Measurements from ENCODE around the gene TUG1. TPM values are rescaled to one million over a fixed set of nuclear protein-coding genes. Genes with fewer than 3 reads are reported as not detected.
A peak's percentile ranks its signal among the peaks of the same experiment; 100 is the strongest.

Gene TUG1
- total and polyA plus RNA-seq, 8 donors: 18.2 to 49.1 (median 23.0) TPM

DNA sequence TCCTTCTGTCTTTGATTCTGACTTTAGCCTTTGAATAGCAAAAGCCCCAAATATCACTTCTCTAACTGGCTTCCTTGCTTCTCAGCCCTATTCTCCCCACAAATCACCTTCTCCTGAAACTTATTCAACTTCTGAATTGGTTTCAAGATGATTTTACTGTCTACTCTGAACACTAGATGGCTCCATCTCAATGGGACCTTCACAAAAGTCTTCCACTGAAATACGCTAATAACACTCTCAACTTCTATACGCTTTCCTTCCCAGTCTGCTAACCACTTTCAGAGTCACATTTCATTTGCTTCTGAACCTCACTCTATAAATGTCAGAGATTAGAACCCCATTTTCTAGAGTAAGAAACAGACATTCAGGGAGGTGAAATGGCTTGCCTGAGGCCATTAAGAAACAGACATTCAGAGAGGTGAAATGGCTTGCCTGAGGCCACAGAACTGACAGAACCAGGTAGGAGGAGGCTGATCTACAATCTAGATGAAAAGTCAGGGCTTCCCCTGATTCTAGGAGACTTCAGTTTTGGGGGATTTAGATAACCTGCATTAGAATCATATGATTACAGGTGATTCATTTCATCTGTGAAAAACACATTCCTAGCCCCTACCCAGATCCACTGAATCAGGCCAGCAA, 21.1 kb upstream of the TUG1 start:
- Histone ChIP-seq H3K4me1 (no peaks in the 10 kb centered on the region), H3K36me3 (peaks cover 0 to 48% (median 25%) of the 10 kb centered on the region in 3 donors), H3K4me3 (no peak overlapping the region), H3K27me3 (no peaks in the 10 kb centered on the region), H3K27ac (no peak overlapping the region), H3K9me3 (no peaks in the 10 kb centered on the region)
- ATAC-seq: peak in 3 of 4 donors; percentile 80 to 90 (median 81)
- DNase-seq: no peak
- intact Hi-C loops (cut with DNase I): loop anchor here in 2 of 3 donors (5.0 to 10.0 kb wide), 2 partner anchors 139 to 207 kb away; no protein-coding TSS in a partner anchor
- peak; percentile 83 for FAIRE-seq
- WGBS, 2 donors: 19 to 36% methylated on average over 2 of the region's 2 CpGs
- TF ChIP-seq, protein P1, sequence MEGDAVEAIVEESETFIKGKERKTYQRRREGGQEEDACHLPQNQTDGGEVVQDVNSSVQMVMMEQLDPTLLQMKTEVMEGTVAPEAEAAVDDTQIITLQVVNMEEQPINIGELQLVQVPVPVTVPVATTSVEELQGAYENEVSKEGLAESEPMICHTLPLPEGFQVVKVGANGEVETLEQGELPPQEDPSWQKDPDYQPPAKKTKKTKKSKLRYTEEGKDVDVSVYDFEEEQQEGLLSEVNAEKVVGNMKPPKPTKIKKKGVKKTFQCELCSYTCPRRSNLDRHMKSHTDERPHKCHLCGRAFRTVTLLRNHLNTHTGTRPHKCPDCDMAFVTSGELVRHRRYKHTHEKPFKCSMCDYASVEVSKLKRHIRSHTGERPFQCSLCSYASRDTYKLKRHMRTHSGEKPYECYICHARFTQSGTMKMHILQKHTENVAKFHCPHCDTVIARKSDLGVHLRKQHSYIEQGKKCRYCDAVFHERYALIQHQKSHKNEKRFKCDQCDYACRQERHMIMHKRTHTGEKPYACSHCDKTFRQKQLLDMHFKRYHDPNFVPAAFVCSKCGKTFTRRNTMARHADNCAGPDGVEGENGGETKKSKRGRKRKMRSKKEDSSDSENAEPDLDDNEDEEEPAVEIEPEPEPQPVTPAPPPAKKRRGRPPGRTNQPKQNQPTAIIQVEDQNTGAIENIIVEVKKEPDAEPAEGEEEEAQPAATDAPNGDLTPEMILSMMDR (IDR thresholded peaks at IDR 0.05): peak in 2 of 4 donors; percentile 25 to 33

DNA sequence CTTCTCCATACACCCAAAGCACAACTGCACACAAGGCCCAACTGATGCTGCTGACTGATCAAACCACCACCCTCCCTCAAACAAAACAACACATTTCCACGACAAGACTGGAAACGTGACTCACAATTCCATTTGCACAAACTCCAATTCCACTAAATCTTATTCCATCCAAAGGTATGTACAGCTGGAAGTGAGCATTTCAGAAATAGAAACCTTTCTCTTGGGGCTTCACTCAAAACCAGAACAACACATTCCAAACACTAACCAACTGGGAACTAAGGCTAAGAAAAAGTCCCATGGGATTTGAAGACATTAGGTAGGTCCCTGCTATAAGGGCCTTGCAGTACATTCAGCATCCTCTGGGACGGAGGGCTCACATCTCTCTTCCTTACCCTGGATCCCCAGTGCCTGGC, 20.1 kb upstream of the TUG1 start:
- no peak overlapping the region for H3K27ac ChIP-seq
- intact Hi-C loops (cut with DNase I): loop anchor here in 2 of 3 donors (5.0 to 10.0 kb wide), 2 partner anchors 138 to 206 kb away; no protein-coding TSS in a partner anchor

DNA sequence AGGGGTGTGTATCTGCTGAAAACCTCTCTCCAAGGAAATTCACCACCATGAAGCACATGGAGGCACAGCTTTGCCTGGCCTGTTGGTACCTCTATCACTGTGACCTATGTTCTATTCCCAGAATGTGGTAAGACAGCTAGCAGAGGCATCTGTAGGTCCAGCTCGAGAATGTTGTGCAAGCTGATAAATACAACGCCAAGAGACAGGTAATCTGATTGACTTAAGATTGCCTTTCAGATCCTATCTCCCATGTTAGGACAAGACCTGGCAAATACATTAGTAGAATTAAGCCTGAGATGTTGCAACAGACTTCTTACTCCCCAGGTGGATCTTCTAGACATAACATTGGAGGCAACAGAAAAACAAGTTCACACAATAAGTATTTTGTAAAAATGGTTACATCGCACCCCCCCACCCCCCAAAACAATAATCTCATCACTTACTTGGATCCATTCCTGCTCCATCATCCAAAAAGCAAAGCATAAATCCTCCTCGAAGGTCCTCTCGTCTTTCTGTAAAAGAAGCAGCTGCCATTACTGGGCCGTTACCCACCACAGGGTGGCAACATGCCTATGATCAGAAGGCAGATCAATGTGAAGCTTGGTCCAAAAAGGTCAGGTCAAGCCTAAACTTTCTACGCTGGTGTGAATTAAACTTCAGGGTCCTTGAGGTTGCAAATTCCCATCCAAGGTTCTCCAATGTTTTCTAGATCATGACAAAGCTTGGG, 19.0 kb upstream of the TUG1 start:
- no peak for FAIRE-seq

More for the DNA sequence above, 20.1 kb upstream of the TUG1 start:
- no peak for DNase-seq
- no peak for FAIRE-seq
- Histone ChIP-seq H3K36me3 (peaks cover 0 to 39% (median 22%) of the 10 kb centered on the region in 3 donors), H3K27me3 (no peaks in the 10 kb centered on the region), H3K9me3 (no peaks in the 10 kb centered on the region), H3K4me3 (no peak overlapping the region), H3K4me1 (no peaks in the 10 kb centered on the region)
- 69 to 84% methylated on average over 3 of the region's 3 CpGs for WGBS, 2 donors
- ATAC-seq: no peak
- TF ChIP-seq, protein P1 (IDR thresholded peaks at IDR 0.05): no peak

DNA sequence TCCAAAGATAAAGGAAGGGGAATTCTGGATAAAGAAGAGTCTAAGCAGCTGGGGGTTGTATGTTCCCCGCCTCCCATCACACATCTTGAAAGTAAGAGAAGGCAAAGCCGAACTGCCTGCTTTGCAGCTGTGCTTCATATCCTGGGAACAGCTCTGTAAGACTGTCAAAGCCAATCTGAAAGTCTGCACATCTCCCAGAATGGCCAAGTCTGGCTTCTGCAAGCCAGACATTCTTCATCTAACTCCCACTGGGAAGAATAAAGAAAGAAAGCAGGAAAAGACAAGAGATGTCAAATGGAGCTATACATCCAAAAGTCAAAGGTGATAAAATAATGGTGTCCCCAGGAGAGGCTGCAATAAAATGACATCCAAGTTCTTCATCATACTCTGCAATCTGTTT, 15.9 kb upstream of the TUG1 start:
- FAIRE-seq: no peak
- WGBS, 2 donors: 89 to 96% methylated on average over 2 of the region's 2 CpGs
- peaks cover 0 to 14% (median 9%) of the 10 kb centered on the region in 3 donors for H3K36me3 ChIP-seq
- no peak for DNase-seq
- no peaks in the 10 kb centered on the region for H3K9me3 ChIP-seq
- H3K4me1 ChIP-seq: no peaks in the 10 kb centered on the region
- TF ChIP-seq, protein P1 (IDR thresholded peaks at IDR 0.05): no peak
- no peak for ATAC-seq
- no peak overlapping the region for H3K27ac ChIP-seq
- H3K4me3 ChIP-seq: no peak overlapping the region
- intact Hi-C loops (cut with DNase I): loop anchor here in 1 of 3 donors (5.0 kb wide), 1 partner anchor 134 kb away; no protein-coding TSS in a partner anchor
- no peaks in the 10 kb centered on the region for H3K27me3 ChIP-seq

More for the DNA sequence above, 19.0 kb upstream of the TUG1 start:
- Histone ChIP-seq H3K4me3 (no peak overlapping the region), H3K9me3 (no peaks in the 10 kb centered on the region), H3K36me3 (peaks cover 0 to 27% (median 19%) of the 10 kb centered on the region in 3 donors), H3K4me1 (no peaks in the 10 kb centered on the region), H3K27me3 (no peaks in the 10 kb centered on the region), H3K27ac (no peak overlapping the region)
- TF ChIP-seq, protein P1 (IDR thresholded peaks at IDR 0.05): no peak
- ATAC-seq (no peak), DNase-seq (no peak)
- WGBS, 2 donors: 70 to 73% methylated on average over 7 of the region's 7 CpGs
- intact Hi-C loops (cut with DNase I): loop anchor here in 2 of 3 donors (5.0 to 10.0 kb wide), 2 partner anchors 137 to 205 kb away; no protein-coding TSS in a partner anchor
